Liver (tissue), 9 donors: ENCODE measurements around the gene CHSY1. TPM values are rescaled to one million over a fixed set of nuclear protein-coding genes. Genes with fewer than 3 reads are reported as not detected.
A peak's percentile ranks its signal among the peaks of the same experiment; 100 is the strongest.

ENCODE experiments used
- DNase-seq: peaks from one replicate; pipeline ENCODE4 v3.0.0-alpha.2; 2017; ENCODE audit warnings: low spot score
- H3K27ac ChIP-seq, 2 donors: one replicate each; pipeline ENCODE4 v1.7.0; 2013; ENCODE audit warnings: inconsistent platforms in 2 of 2, low read length in 2 of 2, control low read depth in 1 of 2, low read depth in 1 of 2, mild to moderate bottlenecking in 1 of 2
- H3K27me3 ChIP-seq, 4 donors: one replicate each; pipeline versions ENCODE4 v1.6.1 to v1.7.0; 2013; ENCODE audit warnings: low read length in 3 of 4, inconsistent platforms in 1 of 4, mild to moderate bottlenecking in 1 of 4, moderate library complexity in 1 of 4; ENCODE audit not compliant: control insufficient read depth in 4 of 4, insufficient read depth in 4 of 4
- H3K36me3 ChIP-seq, 4 donors: one replicate each; pipeline versions ENCODE4 v1.6.1 to v1.7.0; 2013; ENCODE audit warnings: low read length in 3 of 4, mild to moderate bottlenecking in 3 of 4, low read depth in 1 of 4, moderate library complexity in 1 of 4; ENCODE audit not compliant: control insufficient read depth in 4 of 4, insufficient read depth in 3 of 4
- H3K4me1 ChIP-seq, 4 donors: one replicate each; pipeline versions ENCODE4 v1.6.1 to v1.7.0; 2013; ENCODE audit warnings: low read length in 3 of 4, mild to moderate bottlenecking in 3 of 4, moderate library complexity in 1 of 4; ENCODE audit not compliant: control insufficient read depth in 4 of 4, insufficient read depth in 4 of 4
- H3K4me3 ChIP-seq, 3 donors: one replicate each; pipeline versions ENCODE4 v1.6.1 to v1.7.0; 2013; ENCODE audit warnings: low read length in 3 of 3, control low read depth in 1 of 3, low read depth in 1 of 3, mild to moderate bottlenecking in 1 of 3
- H3K9ac ChIP-seq, 2 donors: one replicate each; pipeline ENCODE4 v1.7.0; 2013; ENCODE audit warnings: low read length in 2 of 2, mild to moderate bottlenecking in 2 of 2, moderate library complexity in 2 of 2, control low read depth in 1 of 2, low read depth in 1 of 2
- H3K9me3 ChIP-seq, 4 donors: one replicate each; pipeline versions ENCODE4 v1.6.1 to v1.7.0; 2013; ENCODE audit warnings: low read length in 3 of 4; ENCODE audit not compliant: control insufficient read depth in 4 of 4
- EGR1 ChIP-seq, 2 donors: IDR thresholded peaks; 2 replicates each; pipeline ENCODE4 v1.6.1; 2016 to 2018; ENCODE audit warnings: antibody characterized with exemption in 2 of 2, low read depth in 2 of 2
- FOXA2 ChIP-seq: IDR thresholded peaks from 2 replicates; pipeline ENCODE4 v1.6.1; 2016; ENCODE audit warnings: antibody characterized with exemption
- HNF4A ChIP-seq, 2 donors: conservative IDR thresholded peaks; 2 replicates each; pipeline ENCODE4 v1.6.1; 2016; ENCODE audit warnings: antibody characterized with exemption in 2 of 2, mild to moderate bottlenecking in 2 of 2
- HNF4G ChIP-seq: IDR thresholded peaks from 2 replicates; pipeline ENCODE4 v1.6.1; 2016; ENCODE audit warnings: antibody characterized with exemption
- JUND ChIP-seq, 2 donors: IDR thresholded peaks; 2 replicates each; pipeline ENCODE4 v1.6.1; 2016; ENCODE audit warnings: antibody characterized with exemption in 2 of 2
- MAX ChIP-seq: IDR thresholded peaks from 2 replicates; pipeline ENCODE4 v1.6.1; 2016; ENCODE audit warnings: antibody characterized with exemption
- NR2F2 ChIP-seq: IDR thresholded peaks from 2 replicates; pipeline ENCODE4 v1.6.1; 2016; ENCODE audit warnings: antibody characterized with exemption
- RAD21 ChIP-seq, 2 donors: IDR thresholded peaks; 2 replicates each; pipeline ENCODE4 v1.6.1; 2016; ENCODE audit warnings: antibody characterized with exemption in 2 of 2, mild to moderate bottlenecking in 2 of 2
- RXRA ChIP-seq, 2 donors: IDR thresholded peaks; 2 replicates each; pipeline ENCODE4 v1.6.1; 2017 to 2018; ENCODE audit warnings: antibody characterized with exemption in 2 of 2, mild to moderate bottlenecking in 1 of 2
- SP1 ChIP-seq: IDR thresholded peaks from 2 replicates; pipeline ENCODE4 v1.6.1; 2018; ENCODE audit warnings: antibody characterized with exemption, mild to moderate bottlenecking
- TAF1 ChIP-seq: conservative IDR thresholded peaks from 2 replicates; pipeline ENCODE4 v1.6.1; 2016; ENCODE audit warnings: antibody characterized with exemption, mild to moderate bottlenecking
- YY1 ChIP-seq: IDR thresholded peaks from 2 replicates; pipeline ENCODE4 v1.6.1; 2016; ENCODE audit warnings: antibody characterized with exemption, mild to moderate bottlenecking
- ZBTB33 ChIP-seq: IDR thresholded peaks from 2 replicates; pipeline ENCODE4 v1.6.1; 2016; ENCODE audit warnings: antibody characterized with exemption
- WGBS: extraction: QIAGEN DNeasy Blood & Tissue Kit; methylation state at CpG from one replicate; pipeline ENCODE4 v1.1.7; 2013; 5-methylcytosine and 5-hydroxymethylcytosine counted together
- polyA plus RNA-seq, 2 donors: library from polyadenylated mRNA; stranded (reverse) in 1 of 2; unstranded in 1 of 2; fragments of 200-250 nt in 1 of 2; fragments of >200 nt in 1 of 2; fragmentation: Nextera tagmentation in 1 of 2; extraction: Ambion mirVana in 1 of 2; gene quantifications; one replicate each; pipeline versions ENCODE4 v1.2.1 to v1.2.3, GENCODE V29; 2013 to 2015
- total RNA-seq, 2 donors: library from RNA; depleted of rRNA; stranded (reverse); fragments of >200 nt; gene quantifications; one replicate each; pipeline ENCODE4 v1.2.3, GENCODE V29; 2014
- TF ChIP-seq, protein P1 (sequence below): IDR thresholded peaks from 2 replicates; pipeline ENCODE4 v1.6.1; 2016; ENCODE audit warnings: antibody characterized with exemption
- donor health status: healthy.
- donor health status: healthy.
- donor health status: healthy.
- donor health status: healthy.
- donor health status: healthy.

Gene CHSY1
- total and polyA plus RNA-seq, 4 donors = 1.4 to 12.3 (median 6.6) TPM

- no peak overlapping the region for H3K27ac ChIP-seq
- no peaks in the 10 kb centered on the region for H3K9me3 ChIP-seq
- peaks cover 0 to 10% (median 2%) of the 10 kb centered on the region in 4 donors for H3K4me1 ChIP-seq
These were observed 11.5 kb downstream of the CHSY1 start for GRCh38 chr15:101240358-101240757.

GRCh38 chr15:101239724-101240136 is 12.1 kb downstream of the CHSY1 start:
- 62% methylated on average over 6 of the region's 6 CpGs for WGBS
- TF ChIP-seq TAF1 = no peak
- no peak for TF ChIP-seq YY1
- no peak for TF ChIP-seq SP1
- TF ChIP-seq HNF4G = no peak
- TF ChIP-seq, protein P1, sequence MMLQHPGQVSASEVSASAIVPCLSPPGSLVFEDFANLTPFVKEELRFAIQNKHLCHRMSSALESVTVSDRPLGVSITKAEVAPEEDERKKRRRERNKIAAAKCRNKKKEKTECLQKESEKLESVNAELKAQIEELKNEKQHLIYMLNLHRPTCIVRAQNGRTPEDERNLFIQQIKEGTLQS = no peak
- TF ChIP-seq FOXA2 = no peak
- no peak for TF ChIP-seq ZBTB33
- no peak for TF ChIP-seq HNF4A (conservative IDR thresholded peaks at IDR 0.05)
- TF ChIP-seq RXRA (IDR thresholded peaks at IDR 0.05) = no peak
- Histone ChIP-seq H3K27ac (peak overlapping the region; percentile 37), H3K27me3 (no peaks in the 10 kb centered on the region), H3K36me3 (no peaks in the 10 kb centered on the region), H3K4me1 (peaks cover 0 to 6% (median 2%) of the 10 kb centered on the region in 4 donors), H3K9me3 (no peaks in the 10 kb centered on the region), H3K9ac (no peak overlapping the region), H3K4me3 (no peak overlapping the region)
- DNase-seq = no peak

More at GRCh38 chr15:101240358-101240757, 11.5 kb downstream of the CHSY1 start:
- TF ChIP-seq RXRA (IDR thresholded peaks at IDR 0.05) (peak in 1 of 2 donors; percentile 49), RAD21 (IDR thresholded peaks at IDR 0.05) (no peak), ZBTB33 (no peak), MAX (no peak), NR2F2 (no peak)
- no peak overlapping the region for H3K4me3 ChIP-seq
- WGBS = 59% methylated on average over 5 of the region's 5 CpGs
- H3K36me3 ChIP-seq = no peaks in the 10 kb centered on the region
- no peak for DNase-seq
- no peaks in the 10 kb centered on the region for H3K27me3 ChIP-seq
- H3K9ac ChIP-seq = no peak overlapping the region

DNA sequence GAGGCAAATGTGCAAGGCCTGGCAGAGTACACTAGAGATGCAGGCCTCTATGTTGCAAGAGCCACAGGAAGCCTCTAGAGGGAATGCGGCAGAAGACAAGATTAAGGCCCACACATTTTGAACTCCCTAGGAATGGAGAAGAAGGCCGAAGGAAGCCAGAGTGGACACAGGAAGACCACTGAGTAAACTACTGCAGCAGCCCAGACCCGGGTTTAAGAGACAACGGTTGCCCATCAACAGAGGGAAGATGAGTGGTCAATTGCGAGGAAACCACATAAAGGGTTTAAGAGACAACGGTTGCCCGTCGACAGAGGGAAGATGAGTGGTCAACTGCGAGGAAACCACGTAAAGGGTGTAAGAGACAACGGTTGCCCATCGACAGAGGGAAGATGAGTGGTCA is 14.6 kb downstream of the CHSY1 start:
- no peaks in the 10 kb centered on the region for H3K36me3 ChIP-seq
- no peak for DNase-seq
- H3K4me1 ChIP-seq = peaks cover 0 to 4% (median 2%) of the 10 kb centered on the region in 4 donors
- no peak overlapping the region for H3K27ac ChIP-seq
- no peaks in the 10 kb centered on the region for H3K27me3 ChIP-seq
- 84% methylated on average over 12 of the region's 12 CpGs for WGBS
- no peak overlapping the region for H3K4me3 ChIP-seq
- H3K9ac ChIP-seq = no peak overlapping the region
- no peaks in the 10 kb centered on the region for H3K9me3 ChIP-seq
- TF ChIP-seq JUND (IDR thresholded peaks at IDR 0.05) (no peak), HNF4A (conservative IDR thresholded peaks at IDR 0.05) (no peak), EGR1 (IDR thresholded peaks at IDR 0.05; ENCODE audit: low read depth in 2 of 2) (no peak), RXRA (IDR thresholded peaks at IDR 0.05) (no peak)
